ENCODE measurements around the gene SPC24. TPM values are rescaled to one million over a fixed set of nuclear protein-coding genes. Genes with fewer than 3 reads are reported as not detected.
"Not testable (repeated sequence)": the region's sequence is repeated elsewhere in the genome, so short reads cannot be mapped to it uniquely, and the experiment has no call there.

SPC24 gene
- total RNA-seq, 4 donors from 2014 or later = 1.2 to 2.8 (median 1.5) TPM

GRCh38 chr19:11179716-11180297 lies 24.2 kb upstream of the SPC24 start:
- DNase-seq (ENCODE audit: low spot score) (no peak), ATAC-seq (ENCODE audit: low FRiP score) (no peak)
- TF ChIP-seq CTCF (IDR thresholded peaks at IDR 0.05) = no peak

- not testable (repeated sequence) for ATAC-seq (ENCODE audit: low FRiP score); DNase-seq (ENCODE audit: low spot score)
These were observed 23.5 kb upstream of the SPC24 start for GRCh38 chr19:11179145-11179465.

GRCh38 chr19:11177592-11177991 lies 22.0 kb upstream of the SPC24 start:
- no peak for TF ChIP-seq CTCF (IDR thresholded peaks at IDR 0.05)
- no peak for ATAC-seq (ENCODE audit: low FRiP score)
- DNase-seq (ENCODE audit: low spot score) = no peak

- ATAC-seq (ENCODE audit: low FRiP score) (no peak), DNase-seq (ENCODE audit: low spot score) (no peak)
- TF ChIP-seq CTCF (IDR thresholded peaks at IDR 0.05) = no peak
These were observed 21.0 kb upstream of the SPC24 start for GRCh38 chr19:11176466-11177193.

- ATAC-seq (ENCODE audit: low FRiP score) (no peak), DNase-seq (ENCODE audit: low spot score) (no peak)
- TF ChIP-seq CTCF (IDR thresholded peaks at IDR 0.05) = no peak
These were observed 20.3 kb upstream of the SPC24 start for GRCh38 chr19:11175920-11176319.

- DNase-seq (ENCODE audit: low spot score) = no peak
- ATAC-seq (ENCODE audit: low FRiP score) = no peak
- no peak for TF ChIP-seq CTCF (IDR thresholded peaks at IDR 0.05)
These were observed 18.8 kb upstream of the SPC24 start for GRCh38 chr19:11174336-11174735.

- TF ChIP-seq CTCF (IDR thresholded peaks at IDR 0.05) = no peak
- ATAC-seq (ENCODE audit: low FRiP score) = no peak
- no peak for DNase-seq (ENCODE audit: low spot score)
These were observed 18.1 kb upstream of the SPC24 start for GRCh38 chr19:11173516-11174155.
